GM04503 (cell line): ENCODE results near the gene CHSY1.
"Not testable (repeated sequence)": the region's sequence is repeated elsewhere in the genome, so short reads cannot be mapped to it uniquely, and the experiment has no call there.

Experiments
- DNase-seq: peaks from one replicate; pipeline ENCODE4 v3.0.0-alpha.2; 2012; ENCODE audit warnings: low read depth

CHSY1 gene

DNA sequence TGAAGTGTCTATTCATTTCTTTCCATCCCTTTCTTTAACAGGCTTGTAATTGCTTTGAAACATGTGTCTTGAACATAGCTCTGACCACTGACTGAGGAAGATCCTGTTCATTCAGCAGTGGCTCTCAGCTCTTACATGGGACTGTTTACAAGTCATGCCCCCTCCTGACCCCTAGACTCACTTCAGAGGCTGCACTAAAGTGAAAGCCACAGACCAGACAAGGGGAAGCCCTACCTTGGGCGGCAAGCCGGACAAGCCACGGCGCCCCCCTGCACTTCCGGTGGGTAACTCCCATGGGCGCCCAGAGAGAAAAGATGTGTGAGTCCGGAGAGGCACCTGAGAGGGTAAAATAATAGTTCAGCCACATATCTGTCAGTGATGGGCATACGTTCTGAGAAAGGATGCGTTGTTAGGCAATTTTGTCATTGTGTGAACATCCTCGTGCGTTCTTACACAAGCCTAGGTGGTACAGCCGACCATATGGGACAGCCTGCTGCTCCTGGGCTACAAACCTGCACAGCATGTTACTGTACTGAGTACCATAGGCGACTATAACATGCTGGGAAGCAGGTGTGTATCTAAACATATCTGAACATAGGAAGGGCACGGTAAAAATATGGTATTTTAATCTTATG lies 116.2 kb downstream of the CHSY1 start:
- DNase-seq, result no peak

DNA sequence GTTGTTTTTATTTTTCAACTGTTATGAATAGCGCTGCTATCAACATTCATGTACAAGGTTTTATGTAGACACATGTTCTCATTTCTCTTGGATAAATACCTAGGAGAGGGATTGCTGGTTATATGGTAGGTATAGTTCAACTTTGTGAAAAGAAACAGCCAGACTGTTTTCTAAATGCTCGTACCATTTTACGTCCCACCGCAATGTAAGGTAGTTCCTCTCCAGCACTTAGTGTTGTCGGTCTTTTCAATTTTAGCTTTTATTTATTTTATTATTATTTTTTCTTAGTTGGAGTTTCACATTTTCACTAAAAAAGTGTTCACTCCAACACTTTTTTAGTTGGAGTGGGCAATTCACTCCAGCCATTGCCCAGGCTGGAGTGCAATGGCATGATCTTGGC lies 117.1 kb downstream of the CHSY1 start:
- DNase-seq, result no peak

GRCh38 chr15:101133751-101134261 lies 118.0 kb downstream of the CHSY1 start:
- no peak for DNase-seq

DNA sequence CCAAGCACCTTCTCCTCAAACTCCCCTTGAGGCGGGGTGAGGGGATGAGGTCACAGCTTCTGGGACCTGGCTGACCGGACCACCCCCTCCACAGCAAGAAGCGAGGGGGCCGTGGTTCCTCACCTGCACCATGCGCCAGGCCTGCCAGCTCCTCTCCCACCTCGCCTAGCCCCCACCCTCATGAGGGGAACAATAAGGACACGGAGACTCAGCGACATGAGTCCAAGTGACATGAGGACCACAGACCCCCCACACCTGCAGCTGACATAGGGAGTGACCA lies 118.7 kb downstream of the CHSY1 start:
- DNase-seq, result no peak

- no peak for DNase-seq
Measured at GRCh38 chr15:101132390-101133180, 119.3 kb downstream of the CHSY1 start.

DNA sequence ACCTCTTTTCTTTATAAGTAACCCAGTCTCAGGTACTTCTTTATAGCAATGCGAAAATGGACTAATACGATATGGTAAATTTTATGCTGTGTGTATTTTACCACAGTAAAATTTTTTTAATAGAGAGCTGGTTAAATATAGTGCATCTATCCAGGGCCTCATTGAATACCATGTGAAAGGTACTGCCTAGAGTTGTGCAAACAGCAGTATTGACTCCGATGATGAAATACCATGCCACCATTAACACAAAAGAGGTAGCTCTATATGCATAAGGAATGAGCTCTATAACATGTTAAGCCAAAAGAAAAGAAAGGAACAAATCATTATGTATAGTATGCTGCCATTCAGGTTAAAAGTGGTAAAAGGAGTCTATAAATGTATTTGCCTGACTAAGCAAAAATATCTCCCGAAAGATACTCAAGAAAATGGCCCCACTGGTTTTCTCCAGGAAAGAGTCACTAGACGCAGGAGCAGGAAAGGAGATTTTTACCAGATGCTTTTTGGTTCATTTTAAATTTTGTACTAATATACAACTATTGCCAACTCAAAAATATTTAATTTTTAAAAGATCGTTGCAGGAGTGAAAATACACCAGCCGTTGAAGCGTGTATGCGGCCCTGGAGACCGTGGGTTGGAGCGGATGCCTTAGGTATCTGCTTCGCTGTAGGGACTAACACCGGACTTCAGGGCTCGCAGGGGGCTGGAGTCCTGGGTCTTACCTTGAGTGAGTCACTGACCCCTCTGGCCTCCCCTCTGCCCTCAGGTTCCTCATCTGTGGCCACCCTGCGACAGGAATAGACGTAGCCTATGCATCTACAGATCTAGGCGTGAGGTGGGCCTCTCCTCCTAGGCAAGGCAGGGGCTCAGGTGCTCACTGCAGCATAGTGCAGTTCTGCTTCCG lies 120.1 kb downstream of the CHSY1 start:
- no peak for DNase-seq

DNA sequence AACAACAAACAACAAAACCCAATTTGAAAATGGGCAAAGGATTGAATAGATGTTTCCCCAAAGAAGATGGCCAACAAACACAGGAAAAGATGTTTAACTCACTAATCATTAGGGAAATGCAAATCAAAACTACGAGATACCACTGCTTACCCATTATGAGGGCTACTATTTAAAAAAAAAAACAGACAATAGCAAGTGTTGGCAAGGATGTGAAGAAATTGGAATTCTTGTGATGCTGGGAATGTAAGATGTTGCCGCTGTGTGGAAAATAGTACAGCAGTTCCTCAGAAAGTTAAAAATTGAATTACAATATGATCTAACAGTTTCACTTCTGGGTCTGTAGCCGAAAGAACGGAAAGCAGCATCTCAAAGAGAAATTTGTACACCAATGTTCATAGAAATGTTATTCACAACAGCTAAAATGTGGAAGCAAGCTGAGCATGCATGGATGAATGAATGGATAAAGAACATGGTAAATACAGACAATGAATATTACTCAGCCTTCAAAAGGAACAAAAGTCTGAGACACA lies 121.9 kb downstream of the CHSY1 start:
- no peak for DNase-seq

GRCh38 chr15:101128221-101129015 lies 123.4 kb downstream of the CHSY1 start:
- DNase-seq, result peak; percentile 83

- peak; percentile 81 for DNase-seq
Measured at GRCh38 chr15:101127506-101128076, 124.3 kb downstream of the CHSY1 start.

- peak; percentile 50 for DNase-seq
Measured at GRCh38 chr15:101126618-101127505, 125.0 kb downstream of the CHSY1 start.

DNA sequence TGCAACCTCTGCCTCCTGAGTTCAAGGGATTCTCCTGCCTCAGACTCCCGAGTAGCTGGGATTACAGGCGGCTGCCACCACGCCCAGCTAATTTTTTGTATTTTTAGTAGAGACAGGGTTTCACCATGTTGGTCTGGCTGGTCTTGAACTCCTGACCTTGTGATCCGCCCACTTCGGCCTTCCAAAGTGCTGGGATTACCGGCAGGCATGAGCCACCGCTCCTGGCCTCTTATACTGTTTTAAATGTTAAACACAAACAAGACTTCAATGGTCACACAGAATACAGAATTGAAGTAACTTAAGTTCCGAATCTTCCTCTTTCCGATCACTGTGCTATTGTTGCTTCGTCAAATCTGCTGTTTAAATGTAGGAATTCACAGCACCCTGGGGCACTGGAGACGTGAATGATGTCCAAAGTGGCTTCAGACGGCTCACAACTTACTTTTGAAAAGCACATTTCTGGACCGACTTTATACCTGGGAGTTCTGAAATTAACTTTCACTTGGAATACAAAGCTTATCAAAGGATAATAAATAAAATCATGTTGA lies 125.9 kb downstream of the CHSY1 start:
- DNase-seq, result not testable (repeated sequence)
